NCI-H82 (cell line): Measurements from ENCODE around the gene HHEX.
"Not testable (repeated sequence)": the region's sequence is repeated elsewhere in the genome, so short reads cannot be mapped to it uniquely, and the experiment has no call there.

Experiments used
- DNase-seq: peaks from one replicate; lab custom pipeline; 2025; lab: John Stamatoyannopoulos, UW

Gene HHEX

DNA sequence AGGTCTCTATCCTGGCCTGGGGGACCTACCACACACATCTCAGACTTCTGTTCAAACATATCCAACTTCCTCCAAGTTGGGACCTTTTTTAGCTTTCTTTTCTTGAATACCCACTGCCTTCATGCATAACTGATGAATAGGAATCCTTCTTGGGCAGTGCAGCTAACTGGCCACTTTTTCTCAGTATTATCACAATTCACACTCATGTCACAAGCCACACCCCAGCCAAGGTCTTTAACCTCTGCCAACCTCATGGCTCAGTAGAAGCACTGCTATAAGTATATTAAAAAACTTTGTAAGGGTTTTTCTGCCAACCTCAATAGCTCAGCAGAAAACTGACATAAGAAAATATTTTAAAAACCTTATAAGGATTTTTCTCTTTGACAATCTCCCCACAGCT, 44.5 kb downstream of the HHEX start:
- no peak for DNase-seq

DNA sequence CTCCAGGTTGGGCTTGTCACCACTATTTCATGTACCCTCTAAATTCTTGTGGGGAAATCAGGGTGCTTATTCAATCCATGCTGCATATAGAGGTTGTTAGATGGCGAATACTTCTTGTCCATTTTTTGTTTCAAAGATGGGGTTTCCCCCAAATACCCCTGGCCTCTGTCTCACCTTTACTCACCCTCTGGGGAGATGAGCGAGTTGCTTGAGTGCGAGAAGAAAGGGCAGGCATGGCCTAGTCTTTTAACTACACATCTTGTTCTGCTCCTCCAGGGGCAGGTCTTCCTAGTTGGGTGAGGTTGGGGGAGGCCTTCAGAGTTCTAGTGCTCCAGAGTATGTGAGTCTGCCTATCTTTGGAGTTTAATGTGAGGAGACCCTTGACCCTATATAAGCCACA, 46.2 kb downstream of the HHEX start:
- no peak for DNase-seq

- DNase-seq: no peak
These were observed 47.7 kb downstream of the HHEX start for GRCh38 chr10:92737484-92737883.

DNA sequence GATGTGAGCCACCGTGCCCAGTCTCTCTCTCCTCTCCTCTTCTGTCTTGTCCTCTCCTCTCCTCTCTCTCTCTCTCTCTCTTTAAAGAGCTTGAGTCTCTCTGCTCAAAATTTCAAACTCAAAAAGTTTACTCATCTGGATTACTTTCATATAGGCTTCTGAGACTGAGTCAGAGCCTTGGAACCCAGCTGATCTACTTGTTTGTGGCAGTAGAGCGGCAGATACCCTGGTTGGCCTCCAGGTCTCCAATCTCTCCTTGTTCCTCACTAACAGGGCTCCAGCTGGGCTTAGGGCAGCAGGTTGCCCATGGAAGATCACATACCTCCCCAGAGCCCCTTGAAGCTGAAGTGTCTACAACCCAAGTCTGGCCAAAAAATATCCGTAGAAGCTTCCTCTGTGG, 51.0 kb downstream of the HHEX start:
- no peak for DNase-seq

GRCh38 chr10:92741741-92742140, 52.0 kb downstream of the HHEX start:
- DNase-seq: not testable (repeated sequence)

DNA sequence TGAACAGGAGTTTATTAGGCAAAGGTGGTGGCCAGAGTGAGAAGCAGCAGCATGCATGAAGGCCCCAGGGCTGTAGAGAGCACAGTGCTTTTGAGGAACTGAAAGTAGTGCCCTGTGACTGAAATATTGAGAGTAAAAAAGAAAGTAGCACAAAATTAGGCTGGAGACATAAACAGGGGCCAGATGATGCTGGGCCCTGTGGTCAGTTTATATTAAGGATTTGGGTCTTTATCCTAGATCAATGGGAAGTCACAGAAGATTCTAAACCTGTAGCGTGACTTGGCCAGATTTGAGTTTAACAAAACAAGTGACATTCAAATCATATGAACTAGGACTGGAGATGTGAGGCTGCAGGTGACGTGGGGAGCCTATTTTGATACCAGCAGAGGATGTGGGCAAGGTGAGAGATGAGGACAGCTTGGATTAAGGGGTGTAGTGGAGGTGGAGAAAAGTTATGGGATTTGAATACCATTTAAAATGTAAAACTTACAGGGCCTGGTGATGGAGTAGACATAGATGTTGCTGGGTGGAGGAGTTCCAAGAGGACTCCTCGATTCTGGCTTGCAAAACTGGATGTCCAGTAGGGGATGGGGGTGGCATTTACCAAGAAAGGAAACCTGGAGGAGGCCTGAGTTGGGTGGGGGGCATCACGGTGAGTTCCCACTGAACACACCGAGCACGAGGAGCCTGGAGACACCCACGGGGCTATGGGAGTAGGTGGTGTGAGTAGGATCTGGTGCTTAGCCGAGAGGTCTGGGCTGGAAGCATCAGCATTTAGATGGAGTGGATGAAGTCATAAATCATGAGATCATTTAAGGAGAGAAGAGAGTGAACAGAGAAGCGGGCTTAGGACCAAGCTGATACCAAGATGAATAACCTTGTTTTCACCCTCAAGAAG, 52.8 kb downstream of the HHEX start:
- DNase-seq: no peak
